ENCODE results near the gene ARHGEF12.
A peak's percentile ranks its signal among the peaks of the same experiment; 100 is the strongest.

The ARHGEF12 gene

GRCh38 chr11:120314861-120315260, 21.4 kb upstream of the ARHGEF12 start:
- no peak for TF ChIP-seq CTCF (IDR thresholded peaks at IDR 0.05; ENCODE audit: low read depth, low read length)
- no peak overlapping the region for H3K4me3 ChIP-seq (ENCODE audit: low read depth, low read length)
- in situ Hi-C loops (cut with HindIII; ENCODE audit: low sequenced_read_pairs) = no loop called here
- DNase-seq (ENCODE audit: low read depth, low spot score) = no peak

- in situ Hi-C loops (cut with HindIII; ENCODE audit: low sequenced_read_pairs) = no loop called here
- no peak for TF ChIP-seq CTCF (IDR thresholded peaks at IDR 0.05; ENCODE audit: low read depth, low read length)
- DNase-seq (ENCODE audit: low read depth, low spot score) = no peak
- H3K4me3 ChIP-seq (ENCODE audit: low read depth, low read length) = no peak overlapping the region
These were observed 19.1 kb upstream of the ARHGEF12 start for GRCh38 chr11:120316880-120317688.

- H3K4me3 ChIP-seq (ENCODE audit: low read depth, low read length) = no peak overlapping the region
- TF ChIP-seq CTCF (IDR thresholded peaks at IDR 0.05; ENCODE audit: low read depth, low read length) = no peak
- in situ Hi-C loops (cut with HindIII; ENCODE audit: low sequenced_read_pairs) = no loop called here
- no peak for DNase-seq (ENCODE audit: low read depth, low spot score)
These were observed 18.3 kb upstream of the ARHGEF12 start for GRCh38 chr11:120317689-120318480.

DNA sequence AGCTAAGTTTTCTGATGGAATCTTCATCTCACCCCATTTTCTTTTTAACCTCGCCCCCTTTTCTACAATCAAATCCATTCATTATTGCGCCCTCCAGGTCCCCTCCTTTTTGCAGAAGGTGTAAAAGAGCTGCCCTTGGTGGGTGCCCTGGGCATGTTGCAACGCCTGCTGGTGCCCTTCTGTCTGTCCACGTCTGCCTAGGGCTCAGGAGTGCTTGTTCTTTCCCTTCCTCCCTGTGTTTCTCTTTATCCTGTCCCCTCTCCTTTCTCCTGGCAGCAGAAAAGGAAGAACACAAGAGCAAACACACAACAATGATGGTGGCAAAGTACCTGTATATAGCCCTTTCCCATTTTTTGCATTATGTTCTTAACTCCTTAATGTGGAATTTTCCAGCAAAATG, 17.3 kb upstream of the ARHGEF12 start:
- in situ Hi-C loops (cut with HindIII; ENCODE audit: low sequenced_read_pairs) = no loop called here
- no peak overlapping the region for H3K4me3 ChIP-seq (ENCODE audit: low read depth, low read length)
- no peak for DNase-seq (ENCODE audit: low read depth, low spot score)
- no peak for TF ChIP-seq CTCF (IDR thresholded peaks at IDR 0.05; ENCODE audit: low read depth, low read length)

- peak; percentile 71 for DNase-seq (ENCODE audit: low read depth, low spot score)
- H3K4me3 ChIP-seq (ENCODE audit: low read depth, low read length) = peak within 1 kb of the TSS; percentile 61
These were observed 11.0 kb upstream of the ARHGEF12 start, which contains the start of gene TLCD5 for GRCh38 chr11:120324932-120325810. TLCD5 (plus strand) TSS chr11:120325299; CDS start chr11:120327442, 2,143 bp downstream.

More at GRCh38 chr11:120324932-120325810, 11.0 kb upstream of the ARHGEF12 start, which contains the start of gene TLCD5:
- peak; percentile 24 for TF ChIP-seq CTCF (IDR thresholded peaks at IDR 0.05; ENCODE audit: low read depth, low read length)
- in situ Hi-C loops (cut with HindIII; ENCODE audit: low sequenced_read_pairs) = no loop called here
